Mesangial cell (primary cell): Measurements from ENCODE around the gene RBM48. TPM values are rescaled to one million over a fixed set of nuclear protein-coding genes. Genes with fewer than 3 reads are reported as not detected.

Experiments
- total RNA-seq: library from RNA; depleted of rRNA; stranded (reverse); fragments of >200 nt; gene quantifications from 2 replicates; pipeline ENCODE4 v1.2.3, GENCODE V29; 2015

Gene RBM48
- 5.3 and 5.5 TPM in 2 replicates for total RNA-seq

DNA sequence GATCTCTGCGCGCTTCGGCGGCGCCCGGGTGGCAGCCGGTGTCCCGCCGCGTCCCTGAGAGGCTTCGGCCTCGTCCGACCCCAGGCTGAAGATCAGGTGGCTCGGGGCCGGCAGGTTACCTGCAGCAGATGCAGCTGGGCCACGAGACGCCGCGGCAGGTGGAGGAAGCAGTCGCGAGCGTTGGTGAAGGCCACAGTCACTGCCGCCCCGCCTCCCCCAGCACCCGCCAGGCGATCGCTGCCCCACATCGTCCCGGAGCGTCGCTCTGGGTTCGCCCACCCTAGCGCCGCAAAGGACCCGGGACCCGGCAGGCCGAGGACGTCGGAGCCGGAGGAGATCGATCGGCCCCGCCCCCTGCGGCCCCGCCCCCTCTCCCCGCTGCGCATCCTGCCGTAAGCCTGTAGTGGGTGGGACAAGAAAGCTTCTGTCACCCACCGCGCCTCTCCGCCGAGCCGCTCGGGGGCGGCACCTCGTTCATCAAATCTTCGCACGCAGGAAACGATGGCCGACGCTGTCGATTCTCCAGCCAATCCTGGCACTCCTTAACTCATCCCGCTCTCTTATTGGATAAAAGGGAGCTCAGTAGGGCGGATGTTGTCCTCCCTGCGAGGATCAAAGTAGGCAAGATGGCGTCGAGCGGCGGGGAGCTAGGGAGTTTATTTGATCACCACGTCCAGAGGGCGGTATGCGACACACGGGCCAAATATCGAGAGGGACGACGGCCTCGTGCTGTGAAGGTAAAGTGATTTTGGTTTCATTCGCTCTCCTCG, at the start of gene RBM48, which contains the start of gene PEX1:
TSS of gene RBM48 (plus strand) at position 608 of the 770 bp plus-strand sequence. CDS start at position 627, 19 bp downstream.
TSS of gene PEX1 (minus strand) at position 333 of the 770 bp plus-strand sequence. CDS start at position 248, 85 bp downstream.

Other genes starting within 250 kb of the RBM48 start
- gene GATAD1, start 81.3 kb upstream of the RBM48 start, total RNA-seq = 11.2 and 28.5 TPM in 2 replicates
- not detected in 2 replicates for gene ERVW-1, start 50.8 kb upstream of the RBM48 start, total RNA-seq
- gene PEX1, start 275 bp upstream of the RBM48 start, total RNA-seq = 7.0 and 10.5 TPM in 2 replicates
- 5.1 and 6.7 TPM in 2 replicates for gene FAM133B, start 61.6 kb downstream of the RBM48 start, total RNA-seq